Mammary epithelial cell (primary cell): Measurements from ENCODE around the gene MIAT.

Source experiments
- CTCF ChIP-seq, 2 donors: IDR thresholded peaks in 1 of 2; conservative IDR thresholded peaks in 1 of 2; 2 replicates each; pipeline ENCODE4 v1.5.1; 2011 to 2012; ENCODE audit warnings: inconsistent platforms in 2 of 2, low read length in 2 of 2, mild to moderate bottlenecking in 2 of 2, control low read depth in 1 of 2, low read depth in 1 of 2; ENCODE audit not compliant: insufficient read depth in 1 of 2; ENCODE audit errors: extremely low read depth in 1 of 2
- EZH2 ChIP-seq: IDR thresholded peaks from 2 replicates; pipeline ENCODE4 v1.6.1; 2012; ENCODE audit warnings: low read length, inconsistent platforms, borderline replicate concordance

DNA sequence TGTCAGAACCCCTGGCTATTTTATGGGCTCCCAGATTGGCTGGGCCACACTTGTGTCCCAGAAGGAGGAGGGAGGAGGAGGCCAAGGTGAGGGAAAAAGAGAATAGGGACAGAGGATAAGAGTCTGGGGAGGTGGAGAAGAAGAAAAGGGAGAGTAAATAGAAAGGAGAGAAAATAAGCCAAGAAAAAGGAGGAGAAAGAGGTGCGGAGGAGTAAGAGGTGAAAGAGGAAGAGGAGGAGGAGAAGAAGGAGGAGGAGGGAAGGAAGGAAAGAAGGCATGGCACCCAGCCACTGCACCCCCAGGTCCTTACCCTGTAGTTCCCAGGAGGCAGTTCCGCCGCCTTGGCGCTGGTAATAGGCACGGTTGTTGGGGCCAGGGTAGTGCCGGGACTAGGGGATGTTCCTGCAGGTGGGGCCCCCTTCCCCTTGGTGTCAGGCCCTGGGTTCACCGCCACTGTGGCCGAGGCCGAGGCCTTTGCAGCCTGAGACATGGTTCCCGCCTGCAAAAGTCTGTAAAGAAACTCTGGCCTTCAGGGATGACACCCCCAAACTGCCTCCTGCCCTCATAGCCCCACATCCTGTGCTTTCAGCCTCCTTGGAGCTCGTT is 41.5 kb upstream of the MIAT start:
- TF ChIP-seq CTCF (conservative IDR thresholded peaks at IDR 0.05 in 1 of 2, IDR thresholded peaks at IDR 0.05 in 1 of 2; ENCODE audit: extremely low read depth in 1 of 2, insufficient read depth in 1 of 2, low read depth in 1 of 2, low read length in 2 of 2) = no peak
- TF ChIP-seq EZH2 = no peak
